Lower lobe of right lung (tissue), 2 donors: ENCODE measurements around the gene GALNT9. TPM values are rescaled to one million over a fixed set of nuclear protein-coding genes. Genes with fewer than 3 reads are reported as not detected.

Source experiments
- ATAC-seq, 2 donors: fragments of 200-7000 bp; cut with Tn5 transposase; one replicate each; pipeline ENCODE4 v1.9.1; 2020 to 2022; ENCODE audit warnings: mild to moderate bottlenecking in 2 of 2, moderate library complexity in 2 of 2
- DNase-seq: peaks from one replicate; pipeline ENCODE4 v3.0.0-alpha.2; 2020
- H3K27ac ChIP-seq: fragments of 200-600 bp; one replicate; pipeline ENCODE4 v1.8.0; 2022
- H3K27me3 ChIP-seq: fragments of 200-600 bp; one replicate; pipeline ENCODE4 v1.8.0; 2022; ENCODE audit warnings: low read depth
- H3K36me3 ChIP-seq: fragments of 200-600 bp; one replicate; pipeline ENCODE4 v1.8.0; 2022; ENCODE audit warnings: mild to moderate bottlenecking
- H3K4me1 ChIP-seq: fragments of 200-600 bp; one replicate; pipeline ENCODE4 v1.8.0; 2022
- H3K4me3 ChIP-seq: fragments of 200-600 bp; one replicate; pipeline ENCODE4 v1.8.0; 2022; ENCODE audit warnings: mild to moderate bottlenecking
- H3K9me3 ChIP-seq: fragments of 200-600 bp; one replicate; pipeline ENCODE4 v1.8.0; 2022
- CTCF ChIP-seq: fragments of 200-600 bp; IDR thresholded peaks from one replicate; pipeline ENCODE4 v1.8.0; 2022; ENCODE audit warnings: antibody characterized with exemption, mild to moderate bottlenecking
- intact Hi-C: fragments of 100-400 bp; cut with DNase I; formaldehyde crosslinking; loops from one replicate; pipeline ENCODE4 v1.11.0; 2022
- total RNA-seq: library from RNA; stranded (reverse); fragmentation: NEBNext Ultra II Directional; extraction: Animal tissue kit (Norgen Biotek cat#: 25700); gene quantifications from one replicate; pipeline ENCODE4 v1.2.1, GENCODE V29; 2021
- donor health status: DM: no; HTN: yes; CAD: no; lungs with severe emphysema.

GALNT9 gene
- total RNA-seq, 1 donor from 2014 or later, result not detected

DNA sequence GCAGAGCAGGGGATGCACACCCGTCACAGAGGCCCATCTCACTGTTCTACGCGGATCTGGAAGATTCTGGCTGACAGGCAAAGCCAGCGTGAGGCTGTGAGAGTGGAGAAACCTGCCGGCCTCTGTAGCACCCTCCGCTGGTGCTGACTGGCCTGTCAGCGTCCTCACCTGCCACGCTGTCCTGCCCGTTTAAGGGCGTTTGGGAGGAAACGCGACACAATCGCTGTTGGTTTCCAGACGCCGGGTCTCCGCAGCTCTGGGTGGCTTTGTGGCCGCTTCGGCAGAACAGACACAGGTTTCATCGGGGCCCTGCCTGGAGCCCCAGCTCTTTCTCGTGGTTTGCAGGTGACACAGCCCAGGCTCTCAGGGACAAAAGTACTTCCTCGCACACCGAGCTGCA lies 114.5 kb downstream of the GALNT9 start:
- DNase-seq (no peak), ATAC-seq (no peak)
- no peak for TF ChIP-seq CTCF
- intact Hi-C loops, result no loop called here
- peaks cover 20% of the 10 kb centered on the region for H3K27me3 ChIP-seq
- no peaks in the 10 kb centered on the region for H3K9me3 ChIP-seq
- no peak overlapping the region for H3K4me3 ChIP-seq
- H3K27ac ChIP-seq, result no peak overlapping the region
- H3K4me1 ChIP-seq, result no peaks in the 10 kb centered on the region
- no peaks in the 10 kb centered on the region for H3K36me3 ChIP-seq

DNA sequence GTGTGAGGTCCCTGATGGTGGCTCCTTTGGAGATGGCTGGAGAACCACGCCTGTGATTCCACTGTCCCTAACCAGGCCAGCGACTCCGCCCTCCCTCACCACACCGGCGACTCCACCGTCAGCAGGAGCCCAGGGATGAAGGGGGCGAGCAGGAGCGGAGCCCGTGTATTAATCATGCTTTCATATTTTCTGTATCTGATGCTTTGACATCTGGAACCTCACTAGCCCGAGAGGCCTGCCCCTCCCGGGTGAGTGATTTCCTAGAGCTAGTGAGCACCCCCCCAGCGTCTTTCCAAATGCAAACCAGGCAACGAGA lies 115.3 kb downstream of the GALNT9 start:
- no peak for TF ChIP-seq CTCF
- Histone ChIP-seq H3K36me3 (no peaks in the 10 kb centered on the region), H3K9me3 (no peaks in the 10 kb centered on the region), H3K27ac (no peak overlapping the region), H3K4me1 (no peaks in the 10 kb centered on the region), H3K4me3 (no peak overlapping the region), H3K27me3 (peaks cover 15% of the 10 kb centered on the region)
- ATAC-seq, result no peak
- intact Hi-C loops, result no loop called here
- DNase-seq, result no peak

- H3K9me3 ChIP-seq, result no peaks in the 10 kb centered on the region
- H3K4me1 ChIP-seq, result no peaks in the 10 kb centered on the region
- TF ChIP-seq CTCF, result no peak
- H3K27me3 ChIP-seq, result peaks cover 10% of the 10 kb centered on the region
- H3K36me3 ChIP-seq, result no peaks in the 10 kb centered on the region
- no peak overlapping the region for H3K27ac ChIP-seq
- DNase-seq (no peak), ATAC-seq (no peak)
- H3K4me3 ChIP-seq, result no peak overlapping the region
- intact Hi-C loops, result no loop called here
These were observed 115.8 kb downstream of the GALNT9 start for GRCh38 chr12:132213359-132214160.

DNA sequence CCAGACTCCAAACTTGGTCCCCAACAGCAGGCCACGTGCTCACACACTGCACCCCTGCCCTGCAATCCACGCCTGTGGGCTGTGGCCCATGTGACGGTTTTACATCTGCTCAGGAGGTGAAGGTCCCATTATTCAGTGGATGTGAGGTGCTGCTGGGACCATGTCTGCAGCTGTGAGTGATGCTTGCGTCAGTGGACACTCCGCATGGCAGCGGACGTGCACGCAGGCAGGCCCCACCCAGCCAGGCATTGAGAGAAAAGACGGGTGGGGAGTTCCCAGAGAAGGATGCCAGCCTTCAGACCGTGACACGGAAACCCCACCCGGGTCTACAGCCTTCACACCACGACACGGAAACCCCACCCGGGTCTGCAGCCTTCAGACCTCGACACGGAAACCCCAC lies 117.6 kb downstream of the GALNT9 start:
- no peaks in the 10 kb centered on the region for H3K36me3 ChIP-seq
- peaks cover 15% of the 10 kb centered on the region for H3K27me3 ChIP-seq
- TF ChIP-seq CTCF, result no peak
- H3K4me1 ChIP-seq, result no peaks in the 10 kb centered on the region
- H3K4me3 ChIP-seq, result no peak overlapping the region
- DNase-seq (no peak), ATAC-seq (no peak)
- H3K9me3 ChIP-seq, result no peaks in the 10 kb centered on the region
- H3K27ac ChIP-seq, result no peak overlapping the region
- intact Hi-C loops, result no loop called here

DNA sequence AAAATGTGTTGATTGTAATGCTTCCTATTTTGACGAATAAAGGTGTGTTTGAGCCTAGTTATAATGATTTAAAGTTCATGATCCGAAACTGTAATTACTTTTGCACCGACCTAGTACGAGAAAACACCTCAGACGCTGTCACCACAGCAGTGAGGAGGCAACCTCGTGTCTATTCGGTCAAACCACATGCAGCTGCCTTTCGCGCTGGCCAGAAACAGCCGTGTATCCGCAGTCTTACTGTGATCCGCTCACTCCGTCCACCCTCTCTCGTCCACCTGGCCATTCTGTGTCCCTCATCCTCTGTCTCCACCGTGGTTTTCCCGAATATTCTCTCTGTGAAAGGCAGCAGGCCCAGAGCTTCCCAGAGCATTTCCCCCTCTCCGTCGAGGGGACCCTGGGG lies 118.1 kb downstream of the GALNT9 start:
- H3K27me3 ChIP-seq, result peaks cover 20% of the 10 kb centered on the region
- TF ChIP-seq CTCF, result no peak
- no peaks in the 10 kb centered on the region for H3K9me3 ChIP-seq
- H3K4me1 ChIP-seq, result no peaks in the 10 kb centered on the region
- no peak overlapping the region for H3K27ac ChIP-seq
- no peaks in the 10 kb centered on the region for H3K36me3 ChIP-seq
- no peak overlapping the region for H3K4me3 ChIP-seq
- ATAC-seq, result no peak
- DNase-seq, result no peak
- intact Hi-C loops, result no loop called here
